Large intestine (tissue), 3 donors: ENCODE measurements around the gene OR1E2. TPM values are rescaled to one million over a fixed set of nuclear protein-coding genes. Genes with fewer than 3 reads are reported as not detected.
"Not testable (repeated sequence)": the region's sequence is repeated elsewhere in the genome, so short reads cannot be mapped to it uniquely, and the experiment has no call there.

ENCODE experiments used
- DNase-seq, 2 donors: peaks; one replicate each; pipeline versions ENCODE4 v3.0.0 to v3.0.0-alpha.2; 2013
- H3K27ac ChIP-seq: one replicate; pipeline ENCODE4 v1.5.1; 2013; ENCODE audit warnings: low read length
- H3K27me3 ChIP-seq: 2 replicates; pipeline ENCODE4 v1.6.1; 2013; ENCODE audit warnings: low read length; ENCODE audit not compliant: control insufficient read depth, insufficient read depth
- H3K36me3 ChIP-seq: 2 replicates; pipeline ENCODE4 v1.6.1; 2013; ENCODE audit warnings: low read length; ENCODE audit not compliant: control insufficient read depth, insufficient read depth
- H3K4me1 ChIP-seq: one replicate; pipeline ENCODE4 v1.6.1; 2013; ENCODE audit warnings: low read length; ENCODE audit not compliant: control insufficient read depth, insufficient read depth
- H3K4me3 ChIP-seq: one replicate; pipeline ENCODE4 v1.5.1; 2013; ENCODE audit warnings: low read length
- H3K9me3 ChIP-seq: one replicate; pipeline ENCODE4 v1.6.1; 2013; ENCODE audit warnings: mild to moderate bottlenecking, low read depth, low read length, moderate library complexity; ENCODE audit not compliant: control insufficient read depth
- WGBS: methylation state at CpG from one replicate; pipeline ENCODE4 v1.1.5; 2013; ENCODE audit warnings: low lambda C conversion rate; ENCODE audit not compliant: insufficient coverage; 5-methylcytosine and 5-hydroxymethylcytosine counted together
- polyA plus RNA-seq: library from polyadenylated mRNA; unstranded; fragments of 120-200 nt; gene quantifications from one replicate; pipeline ENCODE4 v1.2.1, GENCODE V29; 2013

Gene OR1E2
- polyA plus RNA-seq, 1 donor = not detected

DNA sequence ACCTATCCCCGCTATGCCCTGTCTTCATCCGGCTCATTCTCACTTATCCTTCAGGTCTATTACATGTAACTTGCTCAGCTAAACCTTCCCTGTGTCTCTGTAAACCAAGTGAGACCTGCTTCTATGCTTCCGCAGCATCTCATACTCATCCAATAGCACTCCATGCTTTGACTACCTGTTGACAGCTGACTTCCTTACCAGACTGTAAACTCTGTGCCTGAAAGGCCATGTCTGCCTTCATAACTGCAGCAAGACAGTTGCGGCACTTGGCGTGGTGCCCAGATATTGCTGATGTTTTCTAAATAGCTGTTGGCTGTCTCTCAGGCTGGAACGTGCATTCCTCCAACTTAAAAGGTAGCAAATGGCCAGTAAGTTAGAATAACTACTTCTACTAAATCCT, 33.6 kb downstream of the OR1E2 start:
- 56% methylated on average over 4 of the region's 6 CpGs for WGBS
- H3K9me3 ChIP-seq = no peaks in the 10 kb centered on the region

GRCh38 chr17:3398310-3398709, 35.3 kb downstream of the OR1E2 start, which contains the start of gene OR1E1:
OR1E1 (minus strand) TSS chr17:3398410; CDS start chr17:3398410, 0 bp downstream.
- Histone ChIP-seq H3K4me1 (no peaks in the 10 kb centered on the region), H3K27ac (no peak within 1 kb of the TSS), H3K36me3 (no peaks in the 10 kb centered on the region), H3K4me3 (no peak within 1 kb of the TSS), H3K27me3 (no peaks in the 10 kb centered on the region), H3K9me3 (no peaks in the 10 kb centered on the region)
- no peak for DNase-seq
- WGBS = 40% methylated on average over 1 of the region's 1 CpG

More for the DNA sequence above, 33.6 kb downstream of the OR1E2 start:
- no peaks in the 10 kb centered on the region for H3K27me3 ChIP-seq
- DNase-seq = no peak
- no peak overlapping the region for H3K27ac ChIP-seq
- no peaks in the 10 kb centered on the region for H3K4me1 ChIP-seq
- no peak overlapping the region for H3K4me3 ChIP-seq
- H3K36me3 ChIP-seq = no peaks in the 10 kb centered on the region

GRCh38 chr17:3397801-3398200, 35.8 kb downstream of the OR1E2 start:
- H3K9me3 ChIP-seq, H3K27ac ChIP-seq, H3K4me3 ChIP-seq, H3K27me3 ChIP-seq, DNase-seq, H3K36me3 ChIP-seq, H3K4me1 ChIP-seq: not testable (repeated sequence)
- WGBS = 100% methylated on average over 1 of the region's 7 CpGs

GRCh38 chr17:3389791-3390190, 43.9 kb downstream of the OR1E2 start:
- peaks cover 13% of the 10 kb centered on the region for H3K27me3 ChIP-seq
- H3K27ac ChIP-seq = no peak overlapping the region
- WGBS = 93% methylated on average over 3 of the region's 4 CpGs
- no peak overlapping the region for H3K4me3 ChIP-seq
- no peaks in the 10 kb centered on the region for H3K4me1 ChIP-seq
- H3K9me3 ChIP-seq = no peaks in the 10 kb centered on the region
- no peak for DNase-seq
- H3K36me3 ChIP-seq = no peaks in the 10 kb centered on the region

DNA sequence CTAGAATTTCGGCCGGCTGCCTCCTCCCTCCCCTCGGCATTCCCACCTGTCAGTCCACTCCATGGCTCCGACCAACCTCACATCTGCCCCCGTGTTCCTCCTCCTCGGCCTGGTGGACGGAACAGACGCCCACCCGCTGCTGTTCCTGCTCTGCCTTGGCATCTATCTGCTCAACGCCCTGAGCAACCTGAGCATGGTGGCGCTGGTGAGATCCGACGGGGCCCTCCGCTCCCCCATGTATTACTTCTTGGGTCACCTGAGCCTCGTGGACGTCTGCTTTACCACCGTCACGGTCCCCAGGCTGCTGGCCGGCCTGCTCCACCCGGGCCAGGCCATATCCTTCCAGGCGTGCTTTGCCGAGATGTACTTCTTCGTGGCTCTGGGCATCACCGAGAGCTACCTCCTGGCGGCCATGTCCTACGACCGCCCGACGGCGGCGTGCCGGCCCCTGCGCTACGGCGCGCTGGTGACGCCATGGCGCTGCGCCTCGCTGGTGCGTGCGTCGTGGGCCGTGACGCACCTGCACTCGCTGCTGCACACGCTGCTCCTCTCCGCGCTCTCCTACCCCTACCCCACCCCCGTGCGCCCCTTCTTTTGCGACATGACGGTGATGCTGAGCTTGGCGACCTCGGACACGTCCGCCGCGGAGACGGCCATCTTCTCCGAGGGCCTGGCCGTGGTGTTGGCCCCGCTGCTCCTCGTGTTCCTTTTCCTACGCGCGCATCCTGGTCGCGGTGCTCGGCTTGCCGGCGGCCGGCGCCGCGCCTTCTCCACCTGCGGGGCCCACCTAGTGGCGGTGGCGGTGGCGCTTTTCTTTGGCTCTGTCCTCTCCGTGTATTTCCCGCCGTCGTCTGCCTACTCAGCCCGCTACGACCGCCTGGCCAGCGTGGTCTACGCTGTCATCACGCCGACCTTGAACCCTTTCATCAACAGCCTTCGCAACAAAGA, 47.5 kb downstream of the OR1E2 start, which contains the start of gene OR3A2:
OR3A2 (minus strand) TSS at position 440 of the 948 bp plus-strand sequence.
- Histone ChIP-seq H3K4me3 (no peak within 1 kb of the TSS), H3K27me3 (peaks cover 13% of the 10 kb centered on the region), H3K36me3 (no peaks in the 10 kb centered on the region), H3K9me3 (no peaks in the 10 kb centered on the region), H3K4me1 (no peaks in the 10 kb centered on the region), H3K27ac (no peak within 1 kb of the TSS)
- DNase-seq = no peak
- no CpG with 5 or more reads among the region's 92 CpGs for WGBS

Other genes with a start within 250 kb of the OR1E2 start
- not detected for gene OR1A2, start 236.3 kb downstream of the OR1E2 start, polyA plus RNA-seq
- gene OR1A1, start 226.2 kb downstream of the OR1E2 start, polyA plus RNA-seq = not detected
- not detected for gene OR3A1, start 135.5 kb downstream of the OR1E2 start, polyA plus RNA-seq
- 0.06 TPM for gene OR3A2, start 47.5 kb downstream of the OR1E2 start, polyA plus RNA-seq
- not detected for gene OR1E1, start 35.4 kb downstream of the OR1E2 start, polyA plus RNA-seq
- not detected for gene OR3A3, start 22.5 kb downstream of the OR1E2 start, polyA plus RNA-seq
- not detected for gene SPATA22, start 38.0 kb upstream of the OR1E2 start, polyA plus RNA-seq
- 0.96 TPM for gene ASPA, start 42.2 kb upstream of the OR1E2 start, polyA plus RNA-seq
- 15.0 TPM for gene TRPV3, start 124.0 kb upstream of the OR1E2 start, polyA plus RNA-seq
- gene TRPV1, start 175.6 kb upstream of the OR1E2 start, polyA plus RNA-seq = 18.4 TPM
- gene SHPK, start 202.4 kb upstream of the OR1E2 start, polyA plus RNA-seq = 21.3 TPM
- gene CTNS, start 202.9 kb upstream of the OR1E2 start, polyA plus RNA-seq = 21.7 TPM
- 115 TPM for gene TAX1BP3, start 234.7 kb upstream of the OR1E2 start, polyA plus RNA-seq
- gene EMC6, start 235.0 kb upstream of the OR1E2 start, polyA plus RNA-seq = 39.7 TPM